HFF-Myc (cell line): ENCODE results near the gene BRIX1.

Experiments used
- DNase-seq: peaks from one replicate; pipeline ENCODE4 v3.0.0-alpha.2; 2011; ENCODE audit warnings: low read depth; ENCODE audit errors: extremely low read depth
- H3K4me3 ChIP-seq: replicated peaks from 2 replicates; pipeline ENCODE4 v1.5.1; 2011; ENCODE audit warnings: low read depth, mild to moderate bottlenecking, control low read depth, low read length
- TF ChIP-seq, protein P1 (sequence below): IDR thresholded peaks from 2 replicates; pipeline ENCODE4 v1.5.1; 2012; ENCODE audit warnings: mild to moderate bottlenecking, low read depth, low read length, control low read depth; ENCODE audit errors: missing control alignments

BRIX1 gene, protein sequence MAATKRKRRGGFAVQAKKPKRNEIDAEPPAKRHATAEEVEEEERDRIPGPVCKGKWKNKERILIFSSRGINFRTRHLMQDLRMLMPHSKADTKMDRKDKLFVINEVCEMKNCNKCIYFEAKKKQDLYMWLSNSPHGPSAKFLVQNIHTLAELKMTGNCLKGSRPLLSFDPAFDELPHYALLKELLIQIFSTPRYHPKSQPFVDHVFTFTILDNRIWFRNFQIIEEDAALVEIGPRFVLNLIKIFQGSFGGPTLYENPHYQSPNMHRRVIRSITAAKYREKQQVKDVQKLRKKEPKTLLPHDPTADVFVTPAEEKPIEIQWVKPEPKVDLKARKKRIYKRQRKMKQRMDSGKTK

DNA sequence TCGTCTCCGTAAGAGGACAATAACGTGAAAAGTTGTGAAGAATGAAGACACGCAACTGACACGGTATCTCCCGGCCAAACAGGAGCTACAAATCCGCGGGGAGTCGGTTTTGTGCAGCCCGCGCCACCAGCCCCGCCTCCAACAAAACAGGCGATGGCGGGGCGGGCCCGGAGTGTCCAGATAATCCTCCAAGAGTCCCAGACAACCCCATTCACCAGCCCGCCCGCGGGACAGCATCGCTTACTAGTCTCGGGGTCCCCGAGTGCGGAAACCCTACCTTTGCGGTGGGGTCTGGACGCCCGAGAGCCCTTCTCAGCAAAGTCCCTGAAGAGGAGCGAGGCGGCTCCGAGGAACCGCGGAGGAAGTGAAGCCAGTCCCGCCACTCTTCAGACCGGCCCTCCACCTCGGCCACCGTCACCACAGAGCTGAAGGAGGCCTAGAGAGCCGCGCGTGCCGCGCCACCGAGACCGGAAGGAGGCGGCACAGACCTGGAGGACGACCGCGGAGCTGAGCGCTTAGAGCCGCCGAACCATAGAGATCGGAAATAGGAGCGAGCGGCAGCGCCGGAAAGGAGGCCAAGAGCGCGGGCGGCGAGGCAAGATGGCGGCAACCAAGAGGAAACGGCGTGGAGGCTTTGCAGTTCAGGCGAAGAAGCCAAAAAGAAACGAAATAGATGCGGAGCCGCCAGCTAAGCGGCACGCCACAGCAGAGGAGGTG lies at the start of gene BRIX1, which contains the start of gene RAD1:
TSS of gene BRIX1 (plus strand) at position 573 of the 717 bp plus-strand sequence. CDS start at position 601, 28 bp downstream.
TSS of gene RAD1 (minus strand) at position 366 of the 717 bp plus-strand sequence. CDS start 612 bp downstream, outside the sequence.
- H3K4me3 ChIP-seq, result peak within 1 kb of the TSS; percentile 96
- DNase-seq, result peak; percentile 87
- TF ChIP-seq, protein P1, sequence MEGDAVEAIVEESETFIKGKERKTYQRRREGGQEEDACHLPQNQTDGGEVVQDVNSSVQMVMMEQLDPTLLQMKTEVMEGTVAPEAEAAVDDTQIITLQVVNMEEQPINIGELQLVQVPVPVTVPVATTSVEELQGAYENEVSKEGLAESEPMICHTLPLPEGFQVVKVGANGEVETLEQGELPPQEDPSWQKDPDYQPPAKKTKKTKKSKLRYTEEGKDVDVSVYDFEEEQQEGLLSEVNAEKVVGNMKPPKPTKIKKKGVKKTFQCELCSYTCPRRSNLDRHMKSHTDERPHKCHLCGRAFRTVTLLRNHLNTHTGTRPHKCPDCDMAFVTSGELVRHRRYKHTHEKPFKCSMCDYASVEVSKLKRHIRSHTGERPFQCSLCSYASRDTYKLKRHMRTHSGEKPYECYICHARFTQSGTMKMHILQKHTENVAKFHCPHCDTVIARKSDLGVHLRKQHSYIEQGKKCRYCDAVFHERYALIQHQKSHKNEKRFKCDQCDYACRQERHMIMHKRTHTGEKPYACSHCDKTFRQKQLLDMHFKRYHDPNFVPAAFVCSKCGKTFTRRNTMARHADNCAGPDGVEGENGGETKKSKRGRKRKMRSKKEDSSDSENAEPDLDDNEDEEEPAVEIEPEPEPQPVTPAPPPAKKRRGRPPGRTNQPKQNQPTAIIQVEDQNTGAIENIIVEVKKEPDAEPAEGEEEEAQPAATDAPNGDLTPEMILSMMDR, result peak; percentile 4

DNA sequence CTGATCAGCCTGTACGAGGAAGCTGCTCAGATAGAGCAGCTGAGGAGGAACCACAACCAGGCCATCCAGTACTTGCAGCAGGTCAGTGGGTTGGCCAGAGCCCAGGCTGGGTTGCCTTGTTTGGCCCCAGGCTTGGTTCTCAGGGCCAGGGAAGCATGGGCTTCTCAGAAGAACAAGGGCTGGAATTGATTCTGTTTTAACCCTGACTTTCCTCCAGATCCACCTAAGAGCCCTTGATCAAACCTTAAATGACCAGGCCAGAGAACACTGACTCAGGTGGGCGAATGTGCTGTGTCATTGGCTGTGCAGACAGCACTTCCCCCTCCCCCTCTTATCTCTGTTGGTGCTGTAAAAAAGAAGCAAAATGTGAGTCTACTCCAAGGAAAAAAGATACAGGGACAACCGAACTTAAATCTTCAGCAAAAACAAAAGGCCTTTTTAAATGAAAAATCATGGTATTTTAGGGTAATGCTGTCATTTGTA lies 48.5 kb upstream of the BRIX1 start:
- TF ChIP-seq, protein P1, result no peak

DNA sequence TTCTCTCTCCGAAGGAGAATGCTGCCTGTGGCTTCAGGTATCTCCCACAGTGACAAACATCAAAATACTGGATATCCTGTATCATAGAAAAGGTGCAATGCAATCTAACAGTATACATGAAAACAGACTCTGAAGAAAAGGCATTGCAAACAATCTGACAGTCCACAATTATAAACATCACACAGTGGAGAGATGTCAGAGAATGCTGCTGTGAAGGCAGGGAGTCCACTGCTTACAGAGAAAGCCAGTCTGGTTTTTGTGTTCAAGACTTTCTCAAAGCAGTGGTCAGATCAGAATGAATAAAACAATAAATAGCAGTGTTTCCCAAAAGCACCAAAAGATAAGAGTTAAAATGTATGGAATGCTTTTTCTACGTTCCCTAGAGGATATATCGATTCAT lies 47.9 kb upstream of the BRIX1 start:
- no peak overlapping the region for H3K4me3 ChIP-seq
- TF ChIP-seq, protein P1, result no peak
- DNase-seq, result no peak

More for the DNA sequence above, 48.5 kb upstream of the BRIX1 start:
- no peak overlapping the region for H3K4me3 ChIP-seq
- no peak for DNase-seq

DNA sequence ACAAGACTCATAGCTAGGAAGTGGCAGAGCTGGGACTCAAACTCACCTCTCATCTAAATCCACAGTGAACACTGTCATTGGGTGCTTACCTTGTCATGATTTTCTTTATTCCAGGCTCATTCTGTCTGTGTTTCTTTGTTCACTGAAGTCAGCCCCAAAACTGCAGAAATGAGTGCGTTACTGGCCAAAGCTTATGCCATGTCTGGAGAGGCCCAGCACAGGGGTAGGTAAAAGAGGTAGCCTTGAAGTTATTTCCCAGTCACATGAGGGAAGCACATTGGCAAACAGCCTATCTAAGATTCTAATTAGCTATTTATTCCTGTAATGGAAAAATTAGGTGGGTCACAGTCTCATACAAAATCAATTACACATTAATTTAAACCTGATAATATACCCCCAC lies 46.7 kb upstream of the BRIX1 start:
- DNase-seq, result no peak
- H3K4me3 ChIP-seq, result no peak overlapping the region
- TF ChIP-seq, protein P1, result no peak

DNA sequence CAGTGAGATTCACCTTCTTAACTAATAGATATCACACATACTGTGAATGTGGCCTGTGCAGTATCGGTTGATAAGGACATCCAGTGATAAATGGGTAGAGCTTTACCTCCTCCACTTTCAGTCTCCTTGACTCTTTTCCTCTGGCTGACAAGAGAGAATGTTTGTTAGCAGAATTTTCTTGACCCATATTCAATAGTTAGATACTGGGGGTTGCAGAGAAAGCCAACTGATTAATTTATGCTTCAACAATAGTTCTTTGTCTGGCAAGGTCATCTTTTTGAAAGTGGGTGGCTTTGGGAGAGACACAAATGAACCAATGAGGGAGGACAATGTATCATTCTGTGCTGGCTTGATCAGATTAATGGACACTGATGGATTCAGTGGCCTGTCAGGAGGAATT lies 46.3 kb upstream of the BRIX1 start:
- TF ChIP-seq, protein P1, result no peak
- no peak for DNase-seq
- no peak overlapping the region for H3K4me3 ChIP-seq

DNA sequence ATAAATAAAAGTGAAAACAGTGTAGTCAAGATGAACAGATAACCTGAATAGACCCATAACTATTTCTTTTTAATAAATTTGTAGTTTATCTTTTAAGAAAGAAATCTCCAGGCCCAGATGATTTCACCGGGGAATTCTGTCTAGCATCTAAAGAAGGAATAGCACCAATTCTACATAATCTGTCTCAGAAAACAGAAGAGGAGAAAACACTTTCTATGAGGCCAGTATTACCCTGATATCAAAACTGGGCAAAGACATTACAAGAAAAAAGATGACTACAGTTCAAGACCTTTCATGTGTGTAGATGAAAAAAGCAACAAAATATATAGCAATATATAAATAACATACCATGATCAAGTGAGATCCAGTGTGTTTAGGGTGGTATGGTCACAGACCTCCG lies 45.1 kb upstream of the BRIX1 start:
- TF ChIP-seq, protein P1, result no peak

More for the DNA sequence above, 45.1 kb upstream of the BRIX1 start:
- no peak for DNase-seq
- no peak overlapping the region for H3K4me3 ChIP-seq
